Fibroblast of the conjunctiva (primary cell): Measurements from ENCODE around the gene ARCN1.

Experiments used
- DNase-seq: peaks from one replicate; pipeline ENCODE4 v3.0.0-alpha.2; 2010; ENCODE audit warnings: low read depth

The ARCN1 gene

DNA sequence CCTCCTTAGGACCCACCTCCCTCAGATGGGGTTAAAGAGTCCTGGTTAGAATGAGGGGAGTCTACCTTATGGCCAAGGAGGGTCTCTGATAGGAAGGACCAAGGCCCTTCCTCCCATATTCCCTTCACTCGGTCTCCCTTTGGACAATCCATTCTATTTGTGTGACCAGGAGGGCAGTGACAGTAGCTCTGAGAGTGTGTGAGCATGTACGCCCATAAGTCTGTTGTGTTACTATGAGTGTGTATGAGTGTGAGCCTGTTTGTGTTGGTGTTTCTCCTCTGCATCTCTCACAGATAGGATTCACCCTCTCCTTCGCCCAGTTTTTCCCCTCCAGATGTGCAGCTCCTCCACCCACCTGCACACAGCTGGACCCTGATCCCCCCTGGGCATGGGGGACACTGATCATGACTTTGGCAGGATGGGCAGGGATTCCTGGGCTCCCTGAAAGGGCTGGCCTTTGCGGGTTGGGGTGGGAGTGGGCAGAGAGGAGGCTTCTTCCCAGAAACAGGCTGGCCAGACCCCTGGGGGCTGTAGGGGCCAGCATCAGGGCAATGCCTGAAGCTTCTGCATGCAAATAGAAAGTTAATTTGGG, 49.7 kb downstream of the ARCN1 start:
- DNase-seq, result no peak

DNA sequence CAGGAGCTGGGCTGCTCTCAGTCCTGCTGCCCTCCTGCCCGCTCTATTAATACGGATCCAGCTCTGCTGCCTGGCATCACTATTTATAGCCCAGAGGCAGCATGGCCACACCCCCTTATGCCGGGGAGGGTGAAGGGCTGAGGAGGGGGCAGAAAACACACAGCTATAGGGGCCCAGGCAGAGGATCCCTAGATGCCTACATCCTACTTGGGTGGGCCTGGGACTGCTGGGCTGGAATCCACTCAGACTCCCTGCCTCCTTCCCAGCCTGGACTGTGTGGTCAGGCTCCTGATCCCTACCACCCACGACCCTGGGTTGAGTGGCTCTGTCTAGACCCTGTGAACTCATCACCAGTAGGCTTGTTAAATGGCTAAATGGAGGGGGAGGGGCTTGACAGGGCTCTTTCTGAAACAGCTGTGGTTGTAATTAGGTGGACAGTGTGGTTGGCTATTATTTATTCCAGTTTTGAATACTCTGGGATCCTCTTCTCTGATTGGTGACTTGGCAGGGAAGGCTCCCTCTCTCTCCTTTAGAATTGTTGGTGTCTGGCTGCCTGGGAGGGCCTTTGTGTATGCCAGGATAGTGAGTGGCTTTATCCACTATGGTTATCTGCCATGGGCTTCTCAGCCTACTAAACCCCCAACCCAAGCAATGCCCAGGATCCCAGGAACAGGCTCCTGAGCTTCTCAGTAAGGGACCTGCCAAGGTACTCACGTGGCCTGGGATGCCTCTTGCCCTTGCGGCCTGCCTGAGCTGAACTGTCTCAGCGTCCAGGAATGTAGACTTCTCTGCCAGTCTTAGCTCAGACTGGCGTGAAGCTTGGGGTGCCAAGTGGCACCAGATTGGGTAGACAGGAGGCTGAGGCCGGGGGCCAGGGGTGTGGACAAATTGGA, 50.4 kb downstream of the ARCN1 start:
- no peak for DNase-seq

DNA sequence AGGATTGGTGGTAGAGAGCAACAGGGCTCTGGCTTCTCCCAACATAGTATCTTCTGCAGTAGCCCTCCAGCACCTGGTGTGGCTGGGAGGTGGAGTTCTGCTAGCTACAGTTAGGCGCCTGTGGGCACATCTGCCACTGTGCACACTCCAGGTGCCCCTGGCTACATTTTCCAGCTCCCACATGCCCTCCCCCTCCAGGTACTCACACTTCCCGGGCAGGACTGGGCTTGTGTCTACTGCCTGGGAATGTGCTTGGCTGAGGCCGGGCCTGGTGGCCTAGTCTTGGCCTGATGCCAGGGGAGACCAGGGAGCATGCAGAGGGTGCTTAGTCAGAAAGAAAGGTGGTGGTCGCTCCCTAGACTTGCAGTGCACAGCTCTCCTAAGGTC, 51.1 kb downstream of the ARCN1 start:
- DNase-seq, result no peak

DNA sequence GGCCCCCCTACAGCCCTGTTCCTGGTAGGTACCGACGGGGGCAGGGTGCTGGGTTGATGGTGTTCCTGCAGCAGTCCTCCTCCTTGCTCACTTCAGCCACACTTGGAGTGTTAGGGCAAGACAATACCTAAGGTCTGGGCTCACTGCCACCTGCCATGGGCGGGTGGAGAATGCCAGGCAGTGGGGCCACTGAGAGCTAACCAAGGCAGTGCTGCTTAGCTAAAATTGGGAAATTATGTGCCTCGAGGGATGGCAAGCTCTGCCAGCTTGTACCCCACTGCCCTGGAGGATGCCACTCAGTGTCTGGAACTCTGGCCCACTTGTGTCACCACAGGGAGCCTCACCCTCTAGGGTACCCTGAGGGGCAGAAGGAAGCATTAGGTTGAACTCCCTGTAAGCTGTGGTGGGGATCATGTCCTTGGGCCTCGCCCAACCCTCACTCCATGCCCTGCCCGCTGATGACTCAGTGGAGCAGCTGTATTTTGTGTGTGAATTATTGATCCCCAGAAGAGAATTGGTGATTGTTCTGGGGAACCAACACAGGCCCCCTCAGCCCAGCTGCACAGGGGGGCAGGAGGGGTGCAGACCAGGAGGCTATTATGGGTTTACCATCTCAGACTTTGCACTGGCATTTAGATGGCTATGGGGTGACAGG, 53.0 kb downstream of the ARCN1 start:
- DNase-seq, result no peak

DNA sequence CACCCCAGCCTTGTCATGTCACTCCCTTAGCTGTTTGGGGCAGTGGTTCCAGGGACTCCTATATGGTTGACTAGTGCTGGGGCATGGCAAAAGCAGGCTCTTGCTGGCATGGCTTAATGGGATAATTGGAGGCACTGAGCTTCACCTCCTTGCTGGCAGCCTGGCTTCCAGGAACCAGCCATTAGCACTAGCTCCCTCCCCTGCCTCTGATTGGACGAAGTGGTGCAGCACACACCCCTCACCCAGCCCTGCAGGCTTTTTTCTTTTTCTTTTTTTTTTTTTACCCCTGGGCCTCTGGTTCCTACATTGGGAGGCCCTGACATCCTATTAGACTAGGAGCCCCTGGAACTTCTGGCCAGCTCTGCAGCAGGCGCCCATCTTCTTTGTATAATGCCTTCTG, 53.8 kb downstream of the ARCN1 start:
- DNase-seq, result no peak

DNA sequence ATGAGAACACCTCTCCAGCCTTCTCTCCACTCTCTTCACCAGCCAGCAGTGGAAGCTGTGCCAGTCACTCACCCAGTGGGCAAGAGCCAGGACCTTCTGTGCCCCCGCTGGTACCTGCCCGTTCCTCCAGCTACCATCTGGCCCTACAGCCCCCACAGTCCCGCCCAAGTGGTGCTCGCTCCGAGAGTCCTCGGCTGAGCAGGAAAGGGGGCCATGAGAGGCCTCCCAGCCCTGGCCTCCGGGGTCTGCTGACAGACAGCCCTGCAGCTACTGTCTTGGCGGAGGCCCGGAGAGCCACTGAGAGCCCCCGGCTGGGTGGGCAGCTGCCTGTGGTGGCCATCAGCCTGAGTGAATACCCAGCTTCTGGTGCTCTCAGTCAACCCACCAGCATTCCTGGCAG, 55.4 kb downstream of the ARCN1 start:
- no peak for DNase-seq

DNA sequence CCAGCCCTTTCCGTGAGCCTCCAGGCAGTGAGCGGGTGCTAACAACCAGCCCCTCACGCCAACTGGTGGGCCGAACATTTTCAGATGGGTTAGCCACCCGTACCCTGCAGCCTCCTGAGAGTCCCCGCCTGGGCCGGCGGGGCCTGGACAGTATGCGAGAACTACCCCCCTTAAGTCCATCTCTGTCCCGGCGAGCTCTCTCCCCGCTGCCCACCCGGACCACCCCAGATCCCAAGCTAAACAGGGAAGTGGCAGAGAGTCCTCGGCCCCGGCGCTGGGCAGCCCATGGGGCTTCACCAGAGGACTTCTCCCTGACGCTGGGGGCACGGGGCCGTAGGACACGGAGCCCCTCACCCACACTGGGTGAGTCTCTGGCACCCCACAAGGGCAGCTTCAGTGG, 55.8 kb downstream of the ARCN1 start:
- no peak for DNase-seq

DNA sequence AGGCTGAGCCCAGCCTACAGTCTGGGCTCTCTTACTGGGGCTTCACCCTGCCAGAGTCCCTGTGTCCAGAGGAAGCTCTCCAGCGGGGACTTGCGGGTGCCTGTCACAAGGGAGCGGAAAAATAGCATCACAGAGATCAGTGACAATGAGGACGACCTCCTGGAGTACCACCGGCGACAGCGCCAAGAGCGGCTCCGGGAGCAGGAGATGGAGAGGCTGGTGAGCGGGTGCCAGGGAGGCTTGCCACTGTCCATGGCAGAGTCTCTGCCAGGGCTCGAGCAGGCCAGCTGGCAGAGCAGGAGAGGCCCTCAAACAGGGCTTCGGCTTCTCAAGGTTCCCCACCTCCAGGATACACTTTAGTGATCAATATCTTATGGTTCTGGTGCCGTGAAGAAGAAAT, 56.2 kb downstream of the ARCN1 start:
- DNase-seq, result no peak

DNA sequence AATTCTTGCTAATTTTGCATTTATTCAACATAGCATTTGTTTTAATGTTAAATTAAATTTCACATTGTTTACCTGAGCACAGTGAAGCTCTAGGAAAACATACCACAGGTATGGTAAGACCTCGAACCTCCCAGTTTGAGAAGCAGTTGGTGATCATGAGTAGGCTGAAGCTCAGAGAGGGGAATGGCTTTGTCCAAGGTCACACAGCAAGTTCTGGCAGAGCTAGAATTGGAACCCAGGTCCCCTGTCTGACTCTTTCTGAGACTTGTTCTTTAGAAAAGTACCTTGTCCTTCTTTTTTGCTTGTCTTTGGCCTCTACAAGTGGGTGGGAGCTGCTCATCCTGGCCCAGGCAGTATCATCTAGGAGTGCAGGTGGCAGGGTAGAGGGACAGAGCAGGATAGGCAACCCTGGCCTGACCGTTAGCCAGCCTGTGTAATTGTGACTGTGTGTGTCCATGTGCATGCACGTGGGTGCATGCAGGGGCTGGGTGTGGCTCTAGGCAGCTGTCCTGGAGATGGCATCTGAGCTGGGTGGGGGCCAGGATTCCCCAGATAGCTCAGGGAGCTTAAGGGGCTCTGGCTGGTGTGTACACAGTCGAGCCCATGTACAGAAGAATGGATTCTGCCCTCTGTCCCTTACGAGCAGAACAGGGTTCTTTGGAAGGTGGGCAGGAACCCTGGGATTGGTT, 56.8 kb downstream of the ARCN1 start:
- DNase-seq, result no peak

DNA sequence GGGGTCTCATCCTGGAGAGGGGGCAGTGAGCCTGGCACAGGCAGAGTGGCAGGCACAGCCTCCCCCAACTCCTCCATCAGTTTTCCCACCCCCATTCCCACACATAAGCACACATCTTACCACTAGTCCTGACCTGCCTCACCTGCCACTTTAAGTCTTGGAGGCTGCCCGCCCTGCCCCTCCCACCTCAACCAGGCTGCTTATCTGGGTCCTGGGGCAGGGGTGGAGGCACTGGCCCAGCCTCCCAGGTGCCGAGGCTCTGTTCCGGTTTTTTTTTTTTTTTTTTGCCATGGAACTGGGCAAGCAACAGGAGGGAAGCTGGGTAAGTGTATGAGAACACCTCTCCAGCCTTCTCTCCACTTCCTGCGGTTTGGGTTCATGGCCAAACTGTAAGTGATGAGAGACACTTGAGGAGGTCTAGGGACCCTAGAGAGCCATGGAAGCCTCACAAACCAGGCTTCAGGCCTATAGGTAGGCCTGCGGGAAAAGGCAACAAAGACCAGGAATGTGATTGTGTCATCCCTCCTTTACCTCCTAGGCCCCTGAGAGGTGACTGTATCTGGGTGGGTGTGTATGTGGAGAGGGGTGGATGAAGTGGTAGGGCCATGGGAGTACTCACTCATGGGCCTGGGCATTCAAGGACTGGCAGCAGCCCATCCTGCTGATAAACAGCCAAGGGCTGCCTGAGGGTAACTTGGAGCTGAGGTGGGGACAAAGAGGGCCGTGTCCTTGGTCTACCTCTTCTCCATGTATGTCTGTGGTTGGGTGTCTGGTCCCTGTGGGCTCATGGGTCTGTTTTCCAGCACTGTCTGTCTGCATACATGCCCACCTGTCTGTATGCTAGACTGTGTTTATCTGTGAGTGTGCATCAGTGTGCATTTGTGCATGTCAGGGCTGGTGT, 57.8 kb downstream of the ARCN1 start:
- DNase-seq, result no peak

DNA sequence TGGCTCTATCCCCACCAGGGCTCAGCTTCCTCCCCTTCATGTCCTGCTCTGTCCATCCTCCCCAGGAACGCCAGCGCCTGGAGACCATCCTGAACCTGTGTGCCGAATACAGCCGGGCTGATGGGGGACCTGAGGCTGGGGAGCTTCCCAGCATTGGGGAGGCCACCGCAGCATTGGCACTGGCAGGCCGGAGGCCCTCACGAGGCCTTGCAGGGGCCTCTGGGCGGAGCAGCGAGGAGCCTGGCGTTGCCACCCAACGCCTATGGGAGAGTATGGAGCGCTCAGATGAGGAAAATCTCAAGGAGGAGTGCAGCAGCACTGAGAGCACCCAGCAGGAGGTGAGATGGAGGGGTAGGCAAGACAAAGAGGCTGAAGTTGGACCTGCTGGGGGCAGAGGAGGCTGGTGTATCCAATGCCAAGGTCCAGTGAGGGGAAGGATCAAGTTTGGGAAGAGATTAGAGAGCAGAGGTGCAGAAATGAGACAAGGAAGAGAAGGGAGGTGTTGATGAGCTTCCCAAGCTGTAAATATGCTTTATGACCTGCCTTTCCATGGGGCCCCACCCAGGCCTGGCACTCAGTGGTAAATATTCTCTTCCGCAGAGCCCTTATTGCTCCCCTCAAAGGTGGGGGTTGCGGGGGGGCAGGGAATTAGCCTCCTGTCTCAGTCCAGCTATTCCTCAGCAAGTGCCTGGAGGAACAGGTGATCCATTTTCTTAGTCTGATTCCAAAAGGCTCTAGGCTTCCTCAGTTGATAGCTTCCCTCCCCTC, 59.1 kb downstream of the ARCN1 start:
- no peak for DNase-seq

DNA sequence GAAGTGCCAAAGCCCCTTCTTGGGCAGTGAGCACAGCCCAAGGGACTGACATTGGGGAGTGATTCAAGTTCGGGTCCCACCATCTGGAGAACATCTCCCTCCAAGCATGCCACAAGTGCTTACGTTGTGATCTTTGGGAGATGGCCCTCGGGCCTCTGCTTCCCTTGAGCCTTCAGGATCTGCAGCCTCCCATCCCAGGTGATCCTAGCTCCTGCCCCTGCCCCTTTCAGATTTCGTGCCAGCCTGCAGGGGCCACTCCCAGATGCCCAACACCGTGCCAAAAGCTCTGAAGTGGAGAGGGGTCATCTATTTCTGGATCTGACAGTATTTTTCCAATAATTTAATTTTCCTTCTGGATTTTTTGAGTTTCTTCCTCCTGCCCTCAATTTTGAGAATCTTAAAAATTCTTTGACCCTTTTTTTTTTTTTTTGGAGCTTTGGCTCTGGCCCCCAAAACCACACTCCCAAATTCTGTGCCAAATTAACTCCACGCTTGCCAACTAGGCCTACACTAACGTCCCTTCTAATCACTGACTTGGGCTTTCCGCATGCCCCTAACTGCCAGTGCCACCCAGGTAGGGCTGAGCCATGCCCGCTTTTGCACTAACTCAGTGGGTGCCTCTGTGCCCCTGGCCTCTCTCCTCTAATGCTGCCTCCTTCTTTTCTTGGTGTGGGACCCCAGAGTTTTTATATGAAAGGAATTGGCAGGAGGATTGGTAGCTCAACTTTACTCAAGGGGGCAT, 60.5 kb downstream of the ARCN1 start:
- no peak for DNase-seq

DNA sequence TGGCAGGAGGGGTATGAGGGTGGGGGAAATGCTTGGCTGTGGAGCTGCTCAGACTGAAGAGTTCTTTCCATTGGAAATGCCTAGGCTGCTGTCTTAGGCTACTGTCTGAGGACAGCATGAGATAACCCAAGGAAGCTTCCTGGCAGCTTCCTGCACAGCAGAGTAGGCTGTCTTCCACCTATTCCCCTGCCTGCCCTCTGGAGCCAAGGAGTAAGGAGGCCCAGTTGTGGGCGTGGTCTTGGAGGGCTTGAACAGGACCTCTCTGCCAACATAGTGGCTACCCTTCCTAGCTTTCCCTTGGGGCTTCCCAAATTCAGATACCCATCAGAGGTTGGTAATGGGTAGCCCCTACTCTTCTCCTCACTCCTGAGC, 61.1 kb downstream of the ARCN1 start:
- no peak for DNase-seq

DNA sequence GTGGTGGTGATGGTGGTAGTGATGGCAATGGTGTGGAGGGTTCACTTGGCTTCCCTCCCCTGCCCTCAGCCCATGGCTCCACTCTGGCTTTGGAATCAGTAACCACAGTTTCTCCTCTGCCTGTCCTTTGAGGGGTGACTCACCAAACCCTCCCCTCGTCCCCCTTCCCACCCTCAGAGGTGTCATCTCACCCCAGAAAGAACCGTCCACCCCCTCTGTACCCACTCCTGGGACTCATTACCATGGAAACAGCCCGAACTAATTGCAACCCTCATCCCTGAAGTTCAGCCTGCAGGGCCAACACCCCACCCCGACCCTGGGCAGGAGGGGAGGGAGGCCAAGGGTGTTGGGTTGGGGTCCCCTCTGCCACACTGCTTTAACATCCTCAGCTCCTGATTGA, 61.8 kb downstream of the ARCN1 start:
- no peak for DNase-seq

DNA sequence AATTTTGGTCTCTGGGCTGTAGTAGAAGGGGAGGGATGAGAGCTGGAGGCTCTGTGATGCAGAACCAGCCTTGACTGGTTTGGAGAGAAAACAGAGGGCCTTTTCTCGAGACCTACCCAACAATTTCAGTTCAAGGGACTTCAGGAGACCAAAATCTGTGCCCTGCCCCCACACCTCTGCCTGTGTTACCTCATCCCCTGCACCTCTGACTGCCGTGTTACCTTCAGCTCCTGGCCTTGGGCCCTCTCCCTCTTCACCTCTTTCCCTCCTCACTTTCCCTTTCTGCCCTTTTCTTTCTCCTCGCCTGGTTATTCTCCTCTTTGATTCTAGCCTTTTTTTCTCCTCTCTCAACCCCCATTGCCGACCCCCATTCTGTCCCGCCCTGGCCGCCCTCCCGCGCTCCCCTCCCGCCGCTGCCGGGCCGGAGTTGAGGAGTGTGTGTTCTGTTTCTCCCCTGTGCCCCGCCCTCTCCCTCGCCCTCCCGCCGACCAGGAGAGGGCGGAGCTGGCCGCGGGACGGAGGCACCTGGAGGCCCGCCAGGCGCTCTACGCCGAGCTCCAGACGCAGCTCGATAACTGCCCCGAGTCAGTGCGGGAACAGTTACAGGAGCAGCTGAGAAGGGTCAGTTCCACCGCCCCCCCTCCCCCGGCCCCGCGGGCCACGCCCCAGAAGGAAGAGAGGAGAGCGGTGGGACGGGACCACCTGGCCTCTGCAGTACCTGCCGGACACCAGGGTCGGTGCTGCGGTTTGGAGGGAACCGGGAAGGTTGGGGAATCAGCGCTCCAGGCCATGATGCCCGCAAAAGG, 62.4 kb downstream of the ARCN1 start:
- DNase-seq, result peak; percentile 63

DNA sequence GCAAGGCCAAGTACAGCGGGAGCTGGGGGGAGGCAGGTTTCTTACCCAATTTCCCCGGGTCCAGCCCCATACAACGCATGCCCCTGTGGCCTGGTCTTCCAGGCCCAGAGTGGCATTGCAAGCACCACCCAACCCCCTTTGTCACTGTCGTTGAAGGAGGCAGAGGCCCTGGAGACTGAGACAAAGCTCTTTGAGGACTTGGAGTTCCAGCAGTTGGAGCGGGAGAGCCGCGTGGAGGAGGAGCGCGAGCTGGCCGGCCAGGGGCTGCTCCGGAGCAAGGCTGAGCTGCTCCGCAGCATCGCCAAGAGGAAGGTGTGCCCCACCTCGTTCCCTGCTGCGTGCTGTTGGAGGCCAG, 63.0 kb downstream of the ARCN1 start:
- DNase-seq, result no peak

DNA sequence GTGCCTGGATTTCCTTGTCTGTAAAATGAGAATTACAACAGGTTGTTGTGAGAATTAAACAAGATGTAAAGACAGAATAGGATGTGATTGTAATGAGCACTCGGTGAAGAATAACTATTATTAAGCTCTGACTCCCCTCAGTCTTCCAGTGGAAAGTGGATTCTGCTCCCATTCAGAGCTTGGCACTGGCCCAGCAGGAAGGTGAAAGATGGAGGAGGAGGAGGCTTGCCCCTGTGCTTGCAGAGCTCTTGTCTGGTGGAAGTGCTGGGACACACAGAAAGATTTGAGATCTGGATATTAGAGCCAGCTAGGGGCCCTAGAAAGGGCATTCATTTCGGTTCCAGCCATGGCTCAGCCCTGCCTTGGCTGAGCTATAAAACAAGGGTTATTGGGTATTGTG, 63.4 kb downstream of the ARCN1 start:
- no peak for DNase-seq

DNA sequence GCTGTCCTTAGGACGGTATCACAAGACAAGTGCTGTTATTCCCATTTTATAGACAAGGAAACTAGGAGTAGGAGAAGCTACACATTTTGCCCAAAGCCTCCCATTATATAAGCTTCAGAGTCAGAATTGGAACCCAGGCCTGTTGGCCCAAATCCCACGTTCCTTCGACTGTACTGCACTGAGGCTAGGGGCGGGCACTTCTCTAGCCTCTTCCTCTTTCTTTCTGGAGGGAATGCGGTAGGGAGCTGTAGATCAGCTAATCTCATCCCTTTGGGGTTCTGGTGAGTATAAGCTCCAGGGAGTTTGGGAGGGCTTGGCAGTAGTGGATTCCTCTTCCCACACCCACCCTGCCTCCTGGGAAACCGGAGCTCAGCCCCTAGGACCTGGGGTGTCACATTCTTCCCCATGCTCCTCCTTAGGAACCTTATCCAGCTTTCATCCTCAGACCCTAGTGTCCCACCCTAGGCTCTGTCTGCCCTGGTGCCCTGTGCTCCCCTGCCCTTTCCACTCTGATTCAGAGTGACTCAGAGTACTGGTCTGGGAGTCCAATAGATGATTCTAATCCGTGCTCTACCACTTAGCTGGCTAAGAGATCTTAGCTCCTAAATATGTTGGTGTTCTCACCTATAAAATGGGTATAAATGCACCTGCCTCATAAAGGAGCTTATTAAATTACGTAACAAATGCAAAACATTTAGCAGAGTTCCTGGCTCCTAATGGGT, 64.5 kb downstream of the ARCN1 start:
- no peak for DNase-seq

DNA sequence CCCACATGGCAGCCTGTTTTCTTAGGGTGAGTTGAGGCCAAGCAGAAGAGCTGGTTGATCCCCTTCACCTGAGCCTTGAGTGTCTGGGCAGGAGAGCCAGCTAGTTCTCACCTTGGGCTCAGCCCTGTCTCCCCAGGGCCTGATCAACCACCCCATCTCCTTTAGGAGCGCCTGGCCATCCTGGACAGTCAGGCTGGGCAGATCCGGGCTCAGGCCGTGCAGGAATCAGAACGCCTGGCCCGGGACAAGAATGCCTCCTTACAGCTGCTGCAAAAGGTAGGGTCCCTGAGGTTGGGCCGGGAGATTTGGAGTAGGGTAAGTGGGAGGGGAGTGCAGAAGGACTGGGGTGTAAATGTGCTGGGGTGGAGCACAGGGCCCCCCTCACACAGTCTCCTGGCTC, 66.5 kb downstream of the ARCN1 start:
- DNase-seq, result no peak
